Heart left ventricle (tissue), 16 donors: ENCODE measurements around the gene GTF2H2C. TPM values are rescaled to one million over a fixed set of nuclear protein-coding genes. Genes with fewer than 3 reads are reported as not detected.

Source experiments
- ATAC-seq, 4 donors: fragments of 200-7000 bp; cut with Tn5 transposase; one replicate each; pipeline ENCODE4 v1.9.1; 2020 to 2022; ENCODE audit warnings: moderate library complexity in 4 of 4, mild to moderate bottlenecking in 3 of 4, moderate number of reproducible peaks in 1 of 4
- DNase-seq, 5 donors: peaks; one replicate each; pipeline ENCODE4 v3.0.0-alpha.2; 2020
- H3K27ac ChIP-seq, 12 donors: fragments of 200-600 bp; sonication (generic) in 4 of 12; one replicate each; pipeline versions ENCODE4 v1.5.0 to v1.8.0; 2016 to 2022; ENCODE audit warnings: mild to moderate bottlenecking in 2 of 12
- H3K27me3 ChIP-seq, 9 donors: fragments of 200-600 bp; sonication (generic) in 2 of 9; one replicate each; pipeline versions ENCODE4 v1.5.1 to v1.8.0; 2016 to 2022; ENCODE audit warnings: mild to moderate bottlenecking in 3 of 9
- H3K36me3 ChIP-seq, 9 donors: fragments of 200-600 bp; sonication (generic) in 2 of 9; one replicate each; pipeline versions ENCODE4 v1.5.0 to v1.8.0; 2018 to 2022; ENCODE audit warnings: mild to moderate bottlenecking in 2 of 9
- H3K4me1 ChIP-seq, 12 donors: fragments of 200-600 bp; sonication (generic) in 4 of 12; one replicate each; pipeline versions ENCODE4 v1.5.0 to v1.8.0; 2016 to 2022; ENCODE audit warnings: mild to moderate bottlenecking in 3 of 12
- H3K4me3 ChIP-seq, 12 donors: fragments of 200-600 bp; sonication (generic) in 4 of 12; one replicate each; pipeline versions ENCODE4 v1.5.0 to v1.8.0; 2017 to 2022; ENCODE audit warnings: mild to moderate bottlenecking in 9 of 12, moderate library complexity in 4 of 12
- H3K9me3 ChIP-seq, 12 donors: fragments of 200-600 bp; sonication (generic) in 4 of 12; one replicate each; pipeline versions ENCODE4 v1.5.0 to v1.8.0; 2016 to 2022; ENCODE audit warnings: mild to moderate bottlenecking in 1 of 12
- CTCF ChIP-seq, 12 donors: fragments of 200-600 bp; sonication (generic) in 4 of 12; IDR thresholded peaks; one replicate each; pipeline versions ENCODE4 v1.5.0 to v1.8.0; 2018 to 2022; ENCODE audit warnings: antibody characterized with exemption in 12 of 12, mild to moderate bottlenecking in 5 of 12
- POLR2A ChIP-seq, 2 donors: fragments of 450-650 bp; IDR thresholded peaks; one replicate each; pipeline ENCODE4 v1.6.1; 2017; ENCODE audit warnings: antibody characterized with exemption in 2 of 2, mild to moderate bottlenecking in 2 of 2, moderate library complexity in 2 of 2
- WGBS, 4 donors: extraction: QIAGEN DNeasy Blood & Tissue Kit in 2 of 4; methylation state at CpG; one replicate each; pipeline versions ENCODE4 v1.1.5 to v1.1.7; 2013 to 2018; 5-methylcytosine and 5-hydroxymethylcytosine counted together
- intact Hi-C, 10 donors: fragments of 100-400 bp; cut with DNase I; formaldehyde crosslinking; loops; one replicate each; pipeline versions ENCODE4 v1.11.1 to v1.14.2; 2022
- polyA plus RNA-seq, 2 donors: library from polyadenylated mRNA; stranded (reverse); fragments of 200-250 nt; gene quantifications; one replicate each; pipeline ENCODE4 v1.2.3, GENCODE V29; 2013
- total RNA-seq, 9 donors: library from RNA; depleted of rRNA in 2 of 9; stranded (reverse); fragments of >200 nt in 2 of 9; fragmentation: NEBNext Ultra II Directional in 3 of 9; extraction: Animal tissue kit (Norgen Biotek cat#: 25700) in 3 of 9; gene quantifications; one replicate each; pipeline versions ENCODE4 v1.1.0 to v1.2.4, GENCODE V29; 2016 to 2023
- donor health status: ischemic (EF 13 %, LVEDD 7.1; RV severe dilation, severe dysfunction).
- donor health status: healthy with polysubstance abuse.
- donor health status: DM: no; HTN: yes; CAD: no.
- donor health status: DM: no; HTN: no; CAD: no.
- donor health status: ischemic (EF 25% LVEDD 6.9; RV normal size, moderate dysfunction).
- donor health status: ischemic (EF 25% LVEDD 5.7; RV mildly dilated, moderate dysfunction).
- donor health status: healthy.
- donor health status: DM: yes; HTN: yes; CAD: no.
- donor health status: ischemic (EF 35%, LVEDD 5.7; RV mildly dilated, moderate dysfunction).
- donor health status: nonischemic (EF 11% LVEDD 7.7; RV severe dilation, severe dysfunction).
- donor health status: DM: yes; HTN: yes; CAD: no.
- donor health status: PGD.
- donor health status: ischemic (EF 29% LVEDD 5.4; RV normal size, mild dysfunction).
- donor health status: nonischemic (EF 23%, LVEDD 6.1; RV moderate dilation, normal function).

The GTF2H2C gene
- total and polyA plus RNA-seq, 11 donors: 9.1 to 19.0 (median 13.9) TPM

DNA sequence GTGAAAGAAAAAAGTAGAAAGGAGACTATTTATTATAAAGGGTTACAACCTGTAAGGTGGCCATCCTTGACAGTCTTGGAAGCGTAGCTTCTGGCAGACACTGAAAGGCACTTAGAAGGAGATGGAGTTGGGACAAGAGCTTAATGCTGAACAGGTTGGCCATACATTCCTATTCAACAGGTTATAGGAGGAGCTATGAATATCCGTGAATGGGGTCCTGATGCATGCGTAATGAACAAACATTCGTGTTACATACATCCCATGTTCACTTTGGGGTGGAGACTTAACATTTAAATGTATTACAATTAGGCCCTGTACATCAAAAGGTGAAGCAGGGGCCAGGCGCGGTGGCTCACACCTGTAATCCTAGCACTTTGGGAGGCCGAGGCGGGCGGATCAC, 33.3 kb upstream of the GTF2H2C start:
- ATAC-seq (no peak), DNase-seq (no peak)
- no peak for TF ChIP-seq CTCF (IDR thresholded peaks at IDR 0.05)
- Histone ChIP-seq H3K27ac (no peak overlapping the region), H3K36me3 (no peaks in the 10 kb centered on the region), H3K27me3 (peaks cover 0 to 4% (median 0%) of the 10 kb centered on the region in 9 donors), H3K4me1 (no peaks in the 10 kb centered on the region), H3K9me3 (no peaks in the 10 kb centered on the region), H3K4me3 (no peak overlapping the region)
- WGBS, 4 donors: 92 to 98% (median 95%) methylated on average over 9 of the region's 9 CpGs
- intact Hi-C loops: no loop called here

DNA sequence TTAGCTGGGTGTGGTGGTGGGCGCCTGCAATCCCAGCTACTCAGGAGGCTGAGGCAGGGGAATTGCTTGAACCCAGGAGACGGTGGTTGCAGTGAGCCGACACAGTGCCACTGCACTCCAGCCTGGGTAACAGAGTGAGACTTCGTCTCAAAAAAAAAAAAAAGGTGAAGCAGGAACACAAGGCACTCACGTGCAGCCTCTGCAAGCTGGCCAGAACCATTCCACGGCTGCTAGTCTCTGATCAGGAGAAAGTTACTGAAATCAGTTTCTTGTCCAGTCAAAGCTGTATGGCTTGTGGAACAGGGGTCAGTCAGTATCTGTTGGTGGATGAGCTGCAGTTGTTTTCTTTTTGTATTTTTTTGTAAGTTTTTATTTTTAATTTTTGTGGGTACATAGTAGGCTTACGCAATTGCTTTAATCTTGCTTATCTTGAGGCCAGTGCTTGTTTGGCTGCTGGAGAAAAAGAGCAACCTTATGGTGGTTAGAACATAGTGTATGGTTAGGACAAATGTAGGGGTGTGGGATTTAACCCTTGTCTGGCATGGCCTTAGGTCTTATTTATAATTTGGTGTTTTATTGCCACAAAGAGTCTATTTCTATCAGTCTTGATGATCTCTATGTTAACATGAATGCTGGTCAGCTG, 32.7 kb upstream of the GTF2H2C start:
- TF ChIP-seq POLR2A (IDR thresholded peaks at IDR 0.05) (no peak), CTCF (IDR thresholded peaks at IDR 0.05) (no peak)
- no peak overlapping the region for H3K27ac ChIP-seq
- intact Hi-C loops: no loop called here

DNA sequence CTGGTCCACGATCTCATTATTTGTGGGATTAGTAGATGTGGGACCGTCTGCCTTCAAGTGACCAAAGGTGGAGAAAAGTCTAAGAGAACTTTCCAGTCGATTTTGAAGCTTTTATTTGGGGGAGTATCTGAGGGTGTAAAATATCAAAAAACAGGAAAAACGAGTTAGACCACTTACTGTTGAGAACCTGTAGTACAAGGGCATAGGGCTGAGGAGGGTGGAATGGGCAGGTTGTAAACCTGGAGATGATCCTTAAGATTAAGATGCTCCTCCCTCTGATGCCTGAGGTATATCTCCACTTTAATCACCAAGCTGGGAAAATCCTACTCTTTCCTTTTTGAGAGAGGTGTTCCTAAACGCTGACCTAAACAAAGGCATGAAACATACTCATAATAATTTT, 32.0 kb upstream of the GTF2H2C start:
- Histone ChIP-seq H3K4me3 (no peak overlapping the region), H3K36me3 (no peaks in the 10 kb centered on the region), H3K4me1 (no peaks in the 10 kb centered on the region), H3K27ac (no peak overlapping the region), H3K27me3 (peaks cover 0 to 4% (median 0%) of the 10 kb centered on the region in 9 donors), H3K9me3 (no peaks in the 10 kb centered on the region)
- TF ChIP-seq CTCF (IDR thresholded peaks at IDR 0.05) (no peak), POLR2A (IDR thresholded peaks at IDR 0.05) (no peak)
- no peak for DNase-seq
- no peak for ATAC-seq
- intact Hi-C loops: no loop called here
- 66 to 78% (median 71%) methylated on average over 5 of the region's 5 CpGs for WGBS, 4 donors

More for the DNA sequence above, 32.7 kb upstream of the GTF2H2C start:
- Histone ChIP-seq H3K9me3 (no peaks in the 10 kb centered on the region), H3K27me3 (peaks cover 0 to 4% (median 0%) of the 10 kb centered on the region in 9 donors), H3K4me3 (no peak overlapping the region), H3K4me1 (no peaks in the 10 kb centered on the region), H3K36me3 (no peaks in the 10 kb centered on the region)
- no peak for ATAC-seq
- no peak for DNase-seq
- 83 to 88% (median 84%) methylated on average over 7 of the region's 7 CpGs for WGBS, 4 donors

- no peaks in the 10 kb centered on the region for H3K9me3 ChIP-seq
- DNase-seq (no peak), ATAC-seq (no peak)
- no peak overlapping the region for H3K27ac ChIP-seq
- peaks cover 0 to 4% (median 0%) of the 10 kb centered on the region in 9 donors for H3K27me3 ChIP-seq
- H3K4me1 ChIP-seq: no peaks in the 10 kb centered on the region
- no peak overlapping the region for H3K4me3 ChIP-seq
- no peak for TF ChIP-seq POLR2A (IDR thresholded peaks at IDR 0.05)
- no peaks in the 10 kb centered on the region for H3K36me3 ChIP-seq
- intact Hi-C loops: no loop called here
- 85 to 90% (median 87%) methylated on average over 4 of the region's 4 CpGs for WGBS, 4 donors
Observed at GRCh38 chr5:69528609-69529008, 31.4 kb upstream of the GTF2H2C start.
